Cardiac fibroblast (primary cell): ENCODE data around the gene ARHGEF18.

Experiments used
- DNase-seq, 2 donors: peaks; one replicate each; pipeline versions ENCODE4 v3.0.0 to v3.0.0-alpha.2; 2010; ENCODE audit warnings: low read depth in 2 of 2
- H3K4me3 ChIP-seq, 2 donors: replicated peaks in 1 of 2; 1 replicate in 1 of 2; 2 replicates in 1 of 2; pipeline ENCODE4 v1.5.1; 2011; ENCODE audit warnings: low read depth in 2 of 2, low read length in 2 of 2, mild to moderate bottlenecking in 2 of 2, moderate library complexity in 1 of 2
- TF ChIP-seq, protein P1 (sequence below): IDR thresholded peaks from one replicate; pipeline ENCODE4 v1.5.1; 2011; ENCODE audit warnings: low read depth, mild to moderate bottlenecking, low read length, inconsistent platforms

Gene ARHGEF18

DNA sequence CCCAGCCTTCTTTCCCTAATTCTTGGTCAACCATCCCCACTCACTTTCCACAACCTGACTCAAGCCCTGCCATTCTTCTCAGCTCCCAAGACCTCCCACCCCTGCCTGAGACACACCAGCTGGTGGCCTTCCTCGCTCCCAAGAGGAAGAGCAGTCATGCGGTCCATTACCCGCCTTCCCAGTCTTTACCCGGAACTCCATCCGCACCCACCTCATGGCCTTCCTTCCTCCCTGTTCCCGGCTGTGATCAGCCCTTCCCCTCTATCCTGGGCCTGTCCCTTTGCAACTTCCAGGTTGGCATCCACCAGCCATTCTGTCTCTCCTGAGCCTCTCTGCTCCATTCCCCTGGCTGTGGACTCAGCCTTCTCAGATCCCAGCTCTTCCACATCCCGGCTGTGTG lies 35.9 kb upstream of the ARHGEF18 start:
- DNase-seq = no peak
- TF ChIP-seq, protein P1, sequence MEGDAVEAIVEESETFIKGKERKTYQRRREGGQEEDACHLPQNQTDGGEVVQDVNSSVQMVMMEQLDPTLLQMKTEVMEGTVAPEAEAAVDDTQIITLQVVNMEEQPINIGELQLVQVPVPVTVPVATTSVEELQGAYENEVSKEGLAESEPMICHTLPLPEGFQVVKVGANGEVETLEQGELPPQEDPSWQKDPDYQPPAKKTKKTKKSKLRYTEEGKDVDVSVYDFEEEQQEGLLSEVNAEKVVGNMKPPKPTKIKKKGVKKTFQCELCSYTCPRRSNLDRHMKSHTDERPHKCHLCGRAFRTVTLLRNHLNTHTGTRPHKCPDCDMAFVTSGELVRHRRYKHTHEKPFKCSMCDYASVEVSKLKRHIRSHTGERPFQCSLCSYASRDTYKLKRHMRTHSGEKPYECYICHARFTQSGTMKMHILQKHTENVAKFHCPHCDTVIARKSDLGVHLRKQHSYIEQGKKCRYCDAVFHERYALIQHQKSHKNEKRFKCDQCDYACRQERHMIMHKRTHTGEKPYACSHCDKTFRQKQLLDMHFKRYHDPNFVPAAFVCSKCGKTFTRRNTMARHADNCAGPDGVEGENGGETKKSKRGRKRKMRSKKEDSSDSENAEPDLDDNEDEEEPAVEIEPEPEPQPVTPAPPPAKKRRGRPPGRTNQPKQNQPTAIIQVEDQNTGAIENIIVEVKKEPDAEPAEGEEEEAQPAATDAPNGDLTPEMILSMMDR = no peak
- H3K4me3 ChIP-seq = no peak overlapping the region

DNA sequence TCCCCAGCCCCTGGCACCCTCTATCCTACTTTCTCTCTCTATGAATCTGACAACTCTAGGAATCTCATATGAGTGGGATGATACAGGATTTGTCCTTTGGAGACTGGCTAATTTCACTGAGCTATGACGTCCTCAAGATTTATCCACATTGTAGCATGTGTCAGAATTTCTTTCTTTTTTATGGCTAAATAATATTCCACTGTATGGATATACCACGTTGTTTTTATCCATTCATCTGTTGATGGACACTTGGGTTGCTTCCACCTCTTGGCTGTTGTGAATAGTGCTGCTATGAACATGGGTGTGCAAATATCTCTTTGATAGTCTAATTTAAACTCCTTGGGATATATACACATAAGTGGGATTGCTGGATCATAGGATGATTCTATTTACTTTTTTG lies 30.6 kb upstream of the ARHGEF18 start:
- H3K4me3 ChIP-seq = no peak overlapping the region
- TF ChIP-seq, protein P1 = no peak
- no peak for DNase-seq

- peak; percentile 18 to 53 for DNase-seq
- no peak overlapping the region for H3K4me3 ChIP-seq
- TF ChIP-seq, protein P1 = peak; percentile 54
Observed at GRCh38 chr19:7326105-7326877, 22.4 kb upstream of the ARHGEF18 start.

DNA sequence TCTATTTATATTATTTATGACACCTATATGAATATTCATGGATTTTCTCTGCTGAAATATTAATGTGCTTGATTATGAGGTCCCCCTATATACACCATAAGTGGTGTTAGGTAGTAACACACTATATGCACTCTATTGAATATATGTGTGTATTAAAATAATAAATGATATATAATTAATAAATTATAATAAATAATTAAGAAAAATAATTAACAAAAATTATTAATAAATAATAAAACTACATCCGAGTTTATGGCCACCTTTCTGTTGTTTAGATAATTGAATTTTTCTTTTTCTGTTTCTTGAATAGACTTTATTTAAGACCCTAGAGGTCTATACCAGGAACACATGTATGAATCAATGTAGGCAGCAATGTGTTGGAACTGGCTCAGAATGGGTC lies 20.9 kb upstream of the ARHGEF18 start:
- TF ChIP-seq, protein P1 = no peak
- DNase-seq = no peak
- H3K4me3 ChIP-seq = no peak overlapping the region

- TF ChIP-seq, protein P1 = no peak
- DNase-seq = no peak
- no peak overlapping the region for H3K4me3 ChIP-seq
Observed at GRCh38 chr19:7328647-7329046, 20.1 kb upstream of the ARHGEF18 start.

DNA sequence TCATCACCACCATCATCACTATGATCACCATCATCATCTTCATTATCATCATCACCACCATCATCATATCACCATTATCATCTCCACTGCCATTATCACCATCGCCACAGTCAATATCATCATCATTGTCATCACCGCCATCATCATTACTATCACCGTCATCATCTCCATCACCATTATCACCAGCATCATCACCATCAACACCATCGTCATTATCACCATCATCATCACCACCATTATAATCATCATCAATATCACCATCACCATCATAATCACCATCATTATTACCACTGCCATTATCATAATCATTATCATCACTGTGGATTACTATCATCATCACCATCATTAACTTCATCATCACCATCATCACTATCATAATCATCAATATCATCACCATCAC lies 17.3 kb upstream of the ARHGEF18 start:
- DNase-seq = no peak
- H3K4me3 ChIP-seq = no peak overlapping the region
- TF ChIP-seq, protein P1 = no peak
